Epithelial cell of proximal tubule (primary cell): ENCODE measurements around the gene WRNIP1. TPM values are rescaled to one million over a fixed set of nuclear protein-coding genes. Genes with fewer than 3 reads are reported as not detected.

Experiments
- DNase-seq: peaks from one replicate; pipeline ENCODE4 v3.0.0-alpha.2; 2011; ENCODE audit warnings: low read depth
- H3K4me3 ChIP-seq: 2 replicates; pipeline ENCODE4 v1.5.1; 2011; ENCODE audit warnings: low read depth, mild to moderate bottlenecking, low read length
- CTCF ChIP-seq: conservative IDR thresholded peaks from 2 replicates; pipeline ENCODE4 v1.5.1; 2012; ENCODE audit warnings: low read depth, mild to moderate bottlenecking, low read length
- total RNA-seq: library from RNA; depleted of rRNA; stranded (reverse); fragments of >200 nt; gene quantifications from 2 replicates; pipeline ENCODE4 v1.2.3, GENCODE V29; 2015

WRNIP1 gene
- total RNA-seq, 1 donor from 2014 or later: 71.4 TPM

GRCh38 chr6:2791450-2791974, 26.3 kb downstream of the WRNIP1 start:
- no peak overlapping the region for H3K4me3 ChIP-seq
- no peak for TF ChIP-seq CTCF
- no peak for DNase-seq

GRCh38 chr6:2792330-2793110, 27.3 kb downstream of the WRNIP1 start:
- DNase-seq: no peak
- TF ChIP-seq CTCF: no peak

GRCh38 chr6:2793534-2794151, 28.4 kb downstream of the WRNIP1 start:
- DNase-seq: no peak
- TF ChIP-seq CTCF: no peak
- H3K4me3 ChIP-seq: no peak overlapping the region

More at GRCh38 chr6:2792330-2793110, 27.3 kb downstream of the WRNIP1 start:
- no peak overlapping the region for H3K4me3 ChIP-seq

GRCh38 chr6:2794171-2794730, 29.1 kb downstream of the WRNIP1 start:
- no peak for DNase-seq
- no peak overlapping the region for H3K4me3 ChIP-seq
- TF ChIP-seq CTCF: no peak

GRCh38 chr6:2795162-2795561, 30.0 kb downstream of the WRNIP1 start:
- H3K4me3 ChIP-seq: no peak overlapping the region
- DNase-seq: no peak
- no peak for TF ChIP-seq CTCF

- no peak for DNase-seq
- TF ChIP-seq CTCF: no peak
- H3K4me3 ChIP-seq: no peak overlapping the region
Measured at GRCh38 chr6:2795956-2796355, 30.8 kb downstream of the WRNIP1 start.
